OCI-LY7 (cell line): ENCODE data around the gene EXOC4.

Source experiments
- CTCF ChIP-seq: fragments of 200-600 bp; sonication (generic); conservative IDR thresholded peaks from 2 replicates; pipeline ENCODE4 v1.5.1; 2014; ENCODE audit warnings: mild to moderate bottlenecking, antibody characterized with exemption, low read length, moderate library complexity, mixed read lengths
- EZH2phosphoT487 ChIP-seq: fragments of 200-600 bp; sonication (generic); IDR thresholded peaks from 2 replicates; pipeline ENCODE4 v1.6.1; 2018; ENCODE audit warnings: low read depth, borderline replicate concordance, mild to moderate bottlenecking, mixed run types, antibody characterized with exemption, low read length, moderate library complexity, mixed read lengths

- TF ChIP-seq CTCF: no peak
- TF ChIP-seq EZH2phosphoT487: no peak
Observed at GRCh38 chr7:133320891-133321290, 68.0 kb downstream of the EXOC4 start.
